ENCODE measurements around the gene NUFIP2.

Gene NUFIP2

DNA sequence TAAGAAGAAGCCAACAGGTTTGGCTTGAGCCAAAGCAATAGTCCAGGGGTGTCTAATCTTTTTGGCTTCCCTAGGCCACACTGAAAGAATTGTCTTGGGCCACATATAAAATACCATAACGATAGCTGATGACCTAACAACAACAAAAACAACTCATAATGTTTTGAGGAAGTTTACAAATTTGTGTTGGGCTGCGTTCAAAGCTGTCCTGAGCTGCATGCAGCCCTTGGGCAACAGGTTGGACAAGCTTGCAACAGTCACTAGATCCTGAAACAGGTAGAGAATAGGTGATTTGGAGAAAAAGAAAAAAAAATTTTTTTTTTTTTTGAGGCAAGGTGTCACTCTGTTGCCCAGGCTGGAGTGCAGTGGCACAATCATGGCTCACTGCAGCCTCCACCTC lies 42.8 kb downstream of the NUFIP2 start:
- TF ChIP-seq, protein P1, sequence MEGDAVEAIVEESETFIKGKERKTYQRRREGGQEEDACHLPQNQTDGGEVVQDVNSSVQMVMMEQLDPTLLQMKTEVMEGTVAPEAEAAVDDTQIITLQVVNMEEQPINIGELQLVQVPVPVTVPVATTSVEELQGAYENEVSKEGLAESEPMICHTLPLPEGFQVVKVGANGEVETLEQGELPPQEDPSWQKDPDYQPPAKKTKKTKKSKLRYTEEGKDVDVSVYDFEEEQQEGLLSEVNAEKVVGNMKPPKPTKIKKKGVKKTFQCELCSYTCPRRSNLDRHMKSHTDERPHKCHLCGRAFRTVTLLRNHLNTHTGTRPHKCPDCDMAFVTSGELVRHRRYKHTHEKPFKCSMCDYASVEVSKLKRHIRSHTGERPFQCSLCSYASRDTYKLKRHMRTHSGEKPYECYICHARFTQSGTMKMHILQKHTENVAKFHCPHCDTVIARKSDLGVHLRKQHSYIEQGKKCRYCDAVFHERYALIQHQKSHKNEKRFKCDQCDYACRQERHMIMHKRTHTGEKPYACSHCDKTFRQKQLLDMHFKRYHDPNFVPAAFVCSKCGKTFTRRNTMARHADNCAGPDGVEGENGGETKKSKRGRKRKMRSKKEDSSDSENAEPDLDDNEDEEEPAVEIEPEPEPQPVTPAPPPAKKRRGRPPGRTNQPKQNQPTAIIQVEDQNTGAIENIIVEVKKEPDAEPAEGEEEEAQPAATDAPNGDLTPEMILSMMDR (IDR thresholded peaks at IDR 0.05), result no peak

DNA sequence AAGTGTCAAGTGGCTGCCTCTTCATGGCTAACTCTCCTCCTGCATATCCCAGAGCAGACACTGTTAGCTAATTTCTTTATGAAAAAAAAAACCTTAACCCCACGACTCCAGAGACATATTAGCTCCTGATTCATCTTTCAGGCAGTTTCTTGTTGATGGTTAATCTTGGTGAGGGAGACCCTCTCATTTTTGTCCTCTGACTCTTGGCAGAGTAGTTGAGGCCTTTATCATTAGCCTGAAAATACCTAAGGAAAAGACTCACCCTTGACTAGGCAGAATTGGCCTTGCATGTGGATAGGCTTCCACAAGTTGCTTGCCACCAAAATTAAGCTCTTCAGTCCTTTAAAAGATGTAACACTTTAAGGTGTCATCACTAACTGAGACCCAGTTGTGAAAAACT lies 43.3 kb downstream of the NUFIP2 start:
- TF ChIP-seq, protein P1 (IDR thresholded peaks at IDR 0.05), result no peak

DNA sequence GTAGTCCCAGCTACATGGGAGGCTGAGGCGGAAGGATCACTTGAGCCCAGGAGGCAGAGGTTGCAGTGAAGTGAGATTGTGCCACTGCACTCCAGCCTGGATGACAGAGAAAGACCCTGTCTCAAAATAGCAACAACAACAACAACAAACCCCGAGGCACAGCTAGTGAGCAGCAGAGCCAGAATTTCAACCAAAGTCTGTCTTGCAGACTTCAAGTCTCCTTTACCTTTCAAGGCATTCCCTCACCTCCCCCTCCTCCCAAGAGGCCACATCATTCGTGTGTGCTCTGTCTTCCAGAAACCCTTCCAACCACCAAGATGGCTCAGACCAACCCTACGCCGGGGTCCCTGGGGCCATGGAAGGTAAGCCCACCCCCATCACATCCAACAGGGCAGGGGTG lies 45.1 kb downstream of the NUFIP2 start:
- TF ChIP-seq, protein P1 (IDR thresholded peaks at IDR 0.05), result no peak

DNA sequence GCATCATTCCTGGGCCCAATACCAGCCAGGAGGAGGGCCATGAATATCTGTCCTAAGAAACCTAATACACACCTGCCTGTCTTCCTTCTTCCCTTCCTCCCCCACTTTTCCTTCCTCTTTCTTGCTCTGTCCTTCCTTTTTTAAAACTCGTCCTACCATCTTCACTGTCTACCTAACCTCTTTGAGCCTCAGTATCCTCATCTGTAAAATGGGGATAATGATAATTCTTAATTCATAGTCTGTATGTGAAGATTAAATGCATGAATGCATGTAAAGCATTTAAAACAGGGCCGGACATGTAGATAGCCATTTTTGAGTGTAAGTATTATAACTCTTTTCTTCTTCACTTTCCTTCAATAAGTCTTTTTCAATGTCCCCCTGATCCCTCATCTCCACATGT lies 46.7 kb downstream of the NUFIP2 start:
- TF ChIP-seq, protein P1 (IDR thresholded peaks at IDR 0.05), result no peak

DNA sequence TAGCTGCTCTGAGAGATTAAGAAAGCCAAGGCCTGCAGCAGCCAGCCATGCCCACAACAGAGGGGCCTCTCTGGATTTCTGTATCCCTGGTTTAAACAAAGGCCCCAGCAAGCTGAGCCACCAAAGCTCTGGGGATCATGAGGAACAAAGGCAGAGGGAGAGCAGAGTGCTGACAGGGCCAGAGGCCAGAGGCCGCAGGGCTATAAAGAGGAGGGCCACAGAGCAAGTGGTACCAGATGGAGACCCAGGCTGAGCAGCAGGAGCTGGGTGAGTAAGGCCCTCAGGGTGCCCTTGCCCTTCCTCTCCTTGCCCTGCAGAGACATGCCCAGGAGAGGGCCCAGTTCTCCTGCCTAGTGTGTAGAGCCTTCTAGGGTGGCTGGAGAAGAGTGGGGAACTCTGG lies 47.3 kb downstream of the NUFIP2 start, which contains the start of gene CRYBA1:
Gene CRYBA1 (plus strand): TSS at position 232 of the 400 bp plus-strand sequence. CDS start 5 bp downstream, at position 237.
- TF ChIP-seq, protein P1 (IDR thresholded peaks at IDR 0.05), result no peak

DNA sequence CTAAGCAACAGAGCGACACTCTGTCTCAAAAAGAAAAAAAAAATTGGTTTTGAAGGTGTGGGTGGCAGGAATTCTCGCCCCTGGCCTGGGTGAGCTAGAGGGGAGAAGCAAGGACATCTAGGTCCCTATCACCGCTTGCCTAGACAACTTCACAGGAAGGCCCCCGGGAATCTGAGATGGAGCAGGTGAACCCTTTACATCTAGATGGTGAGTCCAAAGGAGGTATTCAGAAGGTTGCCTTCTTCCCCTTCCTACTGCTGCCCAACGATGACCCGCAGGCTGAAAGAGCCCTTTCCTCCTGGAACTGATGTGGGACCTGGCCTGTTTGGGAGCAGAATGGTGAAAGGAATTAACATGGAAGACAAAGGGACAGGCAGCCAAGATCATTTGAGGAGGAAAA lies 48.5 kb downstream of the NUFIP2 start:
- TF ChIP-seq, protein P1 (IDR thresholded peaks at IDR 0.05), result no peak

DNA sequence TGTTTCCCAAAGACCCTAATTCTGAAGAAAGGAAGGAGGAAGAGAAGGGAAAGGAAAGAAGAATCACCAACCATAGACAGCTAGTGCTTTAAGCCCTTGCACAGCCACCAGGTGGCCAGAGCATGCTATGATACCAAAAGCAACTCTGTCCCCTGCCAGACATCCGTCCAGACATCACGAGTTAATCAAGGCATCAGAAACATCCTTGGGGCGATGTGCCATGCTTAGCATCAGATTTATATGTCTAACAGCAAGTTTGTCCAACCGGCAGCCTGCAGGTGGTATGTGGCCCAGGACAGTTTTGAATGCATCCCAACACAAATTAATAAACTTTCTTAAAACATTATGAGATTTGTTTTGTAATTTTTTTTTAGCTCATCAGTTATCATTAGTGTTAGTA lies 50.2 kb downstream of the NUFIP2 start:
- TF ChIP-seq, protein P1 (IDR thresholded peaks at IDR 0.05), result peak; percentile 52

DNA sequence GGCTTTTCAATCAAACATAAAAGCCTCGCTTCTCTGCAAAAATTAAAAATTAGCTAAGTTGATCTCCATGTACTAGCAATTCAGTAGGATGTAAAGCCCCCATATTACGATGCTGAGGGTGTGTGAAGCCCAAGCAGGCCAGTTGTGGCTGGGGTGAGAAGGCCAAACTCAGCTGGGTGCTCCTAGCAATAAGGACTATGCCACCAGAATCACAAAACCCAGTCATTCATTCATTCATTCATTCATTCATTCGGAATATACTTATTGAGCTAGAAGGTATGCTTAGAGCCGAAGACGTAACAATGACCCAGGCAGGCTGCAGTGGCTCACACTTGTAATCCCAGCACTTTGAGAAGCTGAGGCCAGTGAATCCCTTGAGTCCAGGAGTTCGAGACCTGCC lies 51.2 kb downstream of the NUFIP2 start:
- TF ChIP-seq, protein P1 (IDR thresholded peaks at IDR 0.05), result no peak
